Activated T-helper 17 cell treated with anti-CD3 and anti-CD28 coated beads, Interleukin-2, amount 50 U/mL, for 72 hours (primary cell): ENCODE results near the gene PLEKHG3. TPM values are rescaled to one million over a fixed set of nuclear protein-coding genes. Genes with fewer than 3 reads are reported as not detected.
A peak's percentile ranks its signal among the peaks of the same experiment; 100 is the strongest.
"Not testable (repeated sequence)": the region's sequence is repeated elsewhere in the genome, so short reads cannot be mapped to it uniquely, and the experiment has no call there.

ENCODE experiments used
- ATAC-seq: fragments of 150-1000 bp; cut with Tn5 transposase; replicated peaks from 2 replicates; pipeline ENCODE4 v1.10.0; 2021; ENCODE audit warnings: mild to moderate bottlenecking, moderate library complexity
- H3K27ac Mint-ChIP-seq: one replicate; pipeline ENCODE4 v1.8.0; 2022; ENCODE audit warnings: mixed read lengths
- H3K27me3 Mint-ChIP-seq: one replicate; pipeline ENCODE4 v1.8.0; 2022; ENCODE audit warnings: mixed read lengths
- H3K36me3 Mint-ChIP-seq: one replicate; pipeline ENCODE4 v1.8.0; 2022; ENCODE audit warnings: low read depth, mild to moderate bottlenecking, mixed read lengths
- H3K4me1 Mint-ChIP-seq: one replicate; pipeline ENCODE4 v1.8.0; 2022; ENCODE audit warnings: mixed read lengths
- H3K4me3 Mint-ChIP-seq: one replicate; pipeline ENCODE4 v1.8.0; 2022; ENCODE audit warnings: mild to moderate bottlenecking, mixed read lengths
- H3K9me3 Mint-ChIP-seq: one replicate; pipeline ENCODE4 v1.8.0; 2022; ENCODE audit warnings: mixed read lengths
- total RNA-seq, 2 donors: library from RNA; stranded (reverse); gene quantifications; one replicate each; pipeline ENCODE4 v1.2.3, GENCODE V29; 2022

The PLEKHG3 gene
- total RNA-seq, 2 donors from 2014 or later: 17.2 to 19.2 TPM

DNA sequence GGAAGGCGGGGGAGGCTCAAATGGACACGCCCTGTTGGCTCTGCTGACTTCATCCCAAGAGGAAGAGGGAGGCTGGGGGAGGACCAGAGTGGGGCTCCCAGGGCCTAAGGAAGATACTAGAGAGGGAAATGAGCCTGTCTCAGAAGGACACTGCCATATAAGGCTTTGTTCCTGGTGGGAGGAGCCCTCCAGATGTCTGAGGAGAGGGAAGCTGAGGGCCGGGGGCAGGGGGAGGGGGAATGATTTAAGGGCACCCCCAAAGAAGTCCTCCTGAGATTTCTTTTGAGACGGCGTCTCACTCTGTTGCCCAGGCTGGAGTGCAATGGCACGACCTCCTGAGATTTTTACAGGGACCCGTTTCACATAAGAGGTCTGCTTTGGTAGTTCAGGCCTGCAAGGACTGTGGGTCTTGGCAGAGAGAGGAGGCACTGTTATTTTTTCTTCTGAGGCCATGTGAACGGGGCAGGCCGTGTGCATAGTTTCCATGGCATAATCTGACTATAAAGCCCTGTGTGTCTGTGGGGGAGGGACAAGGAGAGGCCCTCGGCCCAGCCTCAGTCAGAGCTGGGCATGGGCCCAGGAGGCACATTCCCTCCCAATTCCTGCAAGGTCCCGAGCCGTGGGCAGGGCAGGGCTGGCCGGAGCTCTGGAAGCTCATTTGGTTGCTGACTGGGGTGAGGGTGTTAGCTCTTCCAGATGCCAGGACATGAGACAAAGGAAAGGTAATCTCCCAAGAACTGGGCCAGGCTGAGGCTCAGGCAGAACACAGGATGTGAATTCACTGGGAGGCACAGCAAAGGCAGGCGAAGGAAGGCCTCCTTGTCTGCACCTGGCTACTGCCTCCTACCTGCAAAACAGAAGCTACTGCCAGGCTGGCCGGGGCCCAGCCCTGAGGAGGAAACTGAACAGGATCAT lies 22.2 kb upstream of the PLEKHG3 start:
- no peaks in the 10 kb centered on the region for H3K9me3 Mint-ChIP-seq
- H3K4me3 Mint-ChIP-seq: no peak overlapping the region
- H3K36me3 Mint-ChIP-seq: no peaks in the 10 kb centered on the region
- no peak for ATAC-seq
- no peaks in the 10 kb centered on the region for H3K27me3 Mint-ChIP-seq
- H3K27ac Mint-ChIP-seq: no peak overlapping the region
- H3K4me1 Mint-ChIP-seq: peaks cover 5% of the 10 kb centered on the region

- no peaks in the 10 kb centered on the region for H3K36me3 Mint-ChIP-seq
- ATAC-seq: no peak
- H3K27me3 Mint-ChIP-seq: no peaks in the 10 kb centered on the region
Observed at GRCh38 chr14:64682843-64683242, 21.4 kb upstream of the PLEKHG3 start.

DNA sequence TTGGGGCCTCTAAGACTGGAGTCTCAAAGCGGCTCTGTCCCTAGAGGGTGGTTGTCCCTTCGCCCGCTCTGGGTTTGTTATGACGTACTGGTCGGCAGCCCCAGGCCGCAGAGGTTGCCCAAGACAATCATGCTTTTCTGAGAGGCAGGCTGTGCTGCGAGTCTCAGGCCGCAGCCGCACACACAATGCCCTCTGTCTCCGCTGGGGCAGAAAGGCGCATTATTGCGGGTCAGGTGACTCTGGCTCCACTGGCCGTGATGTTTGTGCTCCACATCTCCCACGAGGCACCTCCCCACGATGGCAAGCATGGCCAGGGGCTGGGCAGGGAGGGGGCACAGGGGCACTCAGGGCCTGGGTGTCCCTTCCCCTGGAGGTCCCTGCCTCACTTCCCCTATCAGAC lies 21.0 kb upstream of the PLEKHG3 start:
- no peaks in the 10 kb centered on the region for H3K9me3 Mint-ChIP-seq
- no peak for ATAC-seq
- no peak overlapping the region for H3K27ac Mint-ChIP-seq
- no peaks in the 10 kb centered on the region for H3K27me3 Mint-ChIP-seq
- no peaks in the 10 kb centered on the region for H3K36me3 Mint-ChIP-seq
- peaks cover 3% of the 10 kb centered on the region for H3K4me1 Mint-ChIP-seq
- no peak overlapping the region for H3K4me3 Mint-ChIP-seq

More at GRCh38 chr14:64682843-64683242, 21.4 kb upstream of the PLEKHG3 start:
- Mint-ChIP-seq H3K4me3 (no peak overlapping the region), H3K27ac (no peak overlapping the region), H3K4me1 (no peaks in the 10 kb centered on the region), H3K9me3 (no peaks in the 10 kb centered on the region)

DNA sequence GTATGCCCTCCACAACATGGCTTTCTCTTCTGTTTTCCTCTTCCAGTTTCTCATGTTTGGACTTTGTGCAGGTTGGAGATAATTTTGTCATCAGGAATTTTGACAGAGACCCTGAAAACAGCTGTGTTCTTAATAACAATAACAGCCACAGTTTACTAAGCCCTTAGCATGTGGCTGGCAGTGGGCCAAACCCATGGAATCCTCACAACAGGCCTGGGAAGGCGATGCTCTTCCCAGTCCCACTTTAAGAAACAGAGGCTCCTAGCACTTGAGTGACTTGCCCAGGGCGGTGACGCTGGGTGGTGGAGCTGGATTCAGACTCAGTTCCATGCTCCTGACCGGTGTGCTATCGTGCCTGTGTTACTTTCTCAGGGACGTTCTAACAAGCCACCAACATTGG lies 20.1 kb upstream of the PLEKHG3 start:
- no peaks in the 10 kb centered on the region for H3K9me3 Mint-ChIP-seq
- no peak for ATAC-seq
- H3K27ac Mint-ChIP-seq: peak overlapping the region; percentile 14
- no peak overlapping the region for H3K4me3 Mint-ChIP-seq
- no peaks in the 10 kb centered on the region for H3K36me3 Mint-ChIP-seq
- no peaks in the 10 kb centered on the region for H3K27me3 Mint-ChIP-seq
- H3K4me1 Mint-ChIP-seq: peaks cover 10% of the 10 kb centered on the region

DNA sequence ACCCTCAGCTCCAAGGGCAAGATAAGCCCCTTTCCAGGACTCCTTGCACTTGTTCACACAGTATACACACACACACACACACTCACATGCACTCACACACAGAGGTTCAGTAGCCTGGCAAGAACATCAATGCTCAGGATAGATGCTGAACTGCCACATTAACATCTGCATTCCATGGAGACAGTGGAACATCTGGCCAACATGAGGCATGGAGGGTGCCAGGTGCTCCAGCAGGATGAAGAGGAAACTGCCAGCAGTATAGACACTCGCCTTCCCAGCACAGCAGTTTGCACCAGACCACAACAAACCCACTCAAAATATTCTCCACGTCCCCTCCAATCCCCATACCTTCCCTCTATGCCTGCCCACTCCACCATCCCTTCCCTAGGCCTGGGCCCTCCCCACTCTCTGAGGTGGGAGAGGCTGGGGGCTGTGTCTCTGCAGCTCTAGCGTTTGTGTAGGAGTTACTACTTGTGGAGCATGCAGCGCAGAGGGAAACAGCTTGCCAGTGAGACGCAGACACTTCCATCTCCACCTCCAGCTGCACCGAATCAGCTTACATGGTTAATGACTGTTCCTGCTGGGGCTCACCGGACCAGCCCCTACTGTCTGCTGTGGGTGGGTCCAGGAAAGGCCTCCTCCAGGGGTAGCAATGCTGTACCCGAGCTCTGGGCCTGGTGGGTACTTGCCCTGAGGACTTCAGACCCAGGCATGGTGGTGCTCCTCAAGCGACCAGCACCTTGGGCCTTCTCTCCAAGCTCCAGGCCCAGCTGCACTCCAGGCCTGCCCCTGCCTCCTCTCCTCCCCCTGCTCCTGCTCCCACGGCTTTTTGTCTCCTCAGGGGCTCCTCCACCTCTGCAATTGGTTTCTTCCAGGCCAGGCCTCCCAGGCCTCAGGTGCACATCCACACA lies 18.6 kb upstream of the PLEKHG3 start:
- Mint-ChIP-seq H3K4me3 (no peak overlapping the region), H3K27me3 (no peaks in the 10 kb centered on the region), H3K4me1 (peaks cover 14% of the 10 kb centered on the region), H3K36me3 (no peaks in the 10 kb centered on the region), H3K9me3 (no peaks in the 10 kb centered on the region), H3K27ac (no peak overlapping the region)
- no peak for ATAC-seq

DNA sequence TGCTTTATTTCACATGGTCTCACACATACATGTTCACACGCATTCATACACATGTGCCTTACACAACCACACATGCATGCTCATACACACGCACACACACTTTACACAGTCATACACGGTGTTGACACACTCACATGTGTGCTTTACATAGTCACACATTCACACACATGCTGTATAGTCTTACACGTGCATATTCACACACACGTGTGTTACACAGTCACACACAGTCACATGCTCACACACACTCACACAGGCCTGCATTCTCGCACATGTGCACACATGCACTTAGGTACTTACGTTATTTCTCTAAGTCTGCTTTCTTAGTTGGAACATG lies 18.0 kb upstream of the PLEKHG3 start:
- no peak for ATAC-seq
- H3K4me3 Mint-ChIP-seq: no peak overlapping the region
- no peaks in the 10 kb centered on the region for H3K9me3 Mint-ChIP-seq
- H3K4me1 Mint-ChIP-seq: peaks cover 14% of the 10 kb centered on the region
- no peaks in the 10 kb centered on the region for H3K36me3 Mint-ChIP-seq
- H3K27me3 Mint-ChIP-seq: no peaks in the 10 kb centered on the region
- no peak overlapping the region for H3K27ac Mint-ChIP-seq

- H3K27ac Mint-ChIP-seq: no peak overlapping the region
- peak overlapping the region; percentile 17 for H3K4me3 Mint-ChIP-seq
- no peak for ATAC-seq
- no peaks in the 10 kb centered on the region for H3K27me3 Mint-ChIP-seq
- H3K4me1 Mint-ChIP-seq: peaks cover 14% of the 10 kb centered on the region
- H3K36me3 Mint-ChIP-seq: no peaks in the 10 kb centered on the region
- no peaks in the 10 kb centered on the region for H3K9me3 Mint-ChIP-seq
Observed at GRCh38 chr14:64688031-64688430, 16.2 kb upstream of the PLEKHG3 start.

GRCh38 chr14:64688811-64689281 lies 15.4 kb upstream of the PLEKHG3 start:
- H3K4me3 Mint-ChIP-seq: no peak overlapping the region
- H3K27me3 Mint-ChIP-seq: no peaks in the 10 kb centered on the region
- no peaks in the 10 kb centered on the region for H3K36me3 Mint-ChIP-seq
- ATAC-seq: no peak
- no peak overlapping the region for H3K27ac Mint-ChIP-seq
- peaks cover 14% of the 10 kb centered on the region for H3K4me1 Mint-ChIP-seq
- no peaks in the 10 kb centered on the region for H3K9me3 Mint-ChIP-seq

GRCh38 chr14:64689289-64689688 lies 14.9 kb upstream of the PLEKHG3 start:
- H3K36me3 Mint-ChIP-seq: no peaks in the 10 kb centered on the region
- H3K27me3 Mint-ChIP-seq: no peaks in the 10 kb centered on the region
- H3K9me3 Mint-ChIP-seq: no peaks in the 10 kb centered on the region
- peak overlapping the region; percentile 10 for H3K27ac Mint-ChIP-seq
- H3K4me1 Mint-ChIP-seq: peaks cover 14% of the 10 kb centered on the region
- no peak overlapping the region for H3K4me3 Mint-ChIP-seq
- ATAC-seq: no peak

- peaks cover 14% of the 10 kb centered on the region for H3K4me1 Mint-ChIP-seq
- H3K36me3 Mint-ChIP-seq, H3K27ac Mint-ChIP-seq, H3K4me3 Mint-ChIP-seq, ATAC-seq, H3K27me3 Mint-ChIP-seq, H3K9me3 Mint-ChIP-seq: not testable (repeated sequence)
Observed at GRCh38 chr14:64690607-64691006, 13.6 kb upstream of the PLEKHG3 start.

DNA sequence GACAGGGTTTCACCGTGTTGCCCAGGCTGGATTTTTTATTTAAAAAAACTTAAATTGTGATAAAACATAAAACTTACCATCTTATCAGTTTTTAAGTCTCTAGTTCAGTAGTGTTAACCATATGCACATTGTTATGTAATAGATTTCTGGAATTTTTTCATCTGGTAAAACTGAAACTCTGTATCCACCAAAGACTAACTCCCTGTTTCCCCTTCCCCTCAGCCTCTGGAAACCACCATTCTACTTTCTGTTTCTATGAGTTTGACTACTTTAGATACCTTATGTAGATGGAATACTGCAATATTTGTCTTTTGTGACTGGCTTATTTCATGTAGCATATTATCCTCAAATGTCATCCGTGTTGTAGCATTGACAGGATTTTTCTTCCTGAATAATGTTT lies 12.8 kb upstream of the PLEKHG3 start:
- no peak overlapping the region for H3K27ac Mint-ChIP-seq
- no peaks in the 10 kb centered on the region for H3K27me3 Mint-ChIP-seq
- H3K9me3 Mint-ChIP-seq: no peaks in the 10 kb centered on the region
- peaks cover 14% of the 10 kb centered on the region for H3K4me1 Mint-ChIP-seq
- no peaks in the 10 kb centered on the region for H3K36me3 Mint-ChIP-seq
- H3K4me3 Mint-ChIP-seq: no peak overlapping the region
- ATAC-seq: no peak

DNA sequence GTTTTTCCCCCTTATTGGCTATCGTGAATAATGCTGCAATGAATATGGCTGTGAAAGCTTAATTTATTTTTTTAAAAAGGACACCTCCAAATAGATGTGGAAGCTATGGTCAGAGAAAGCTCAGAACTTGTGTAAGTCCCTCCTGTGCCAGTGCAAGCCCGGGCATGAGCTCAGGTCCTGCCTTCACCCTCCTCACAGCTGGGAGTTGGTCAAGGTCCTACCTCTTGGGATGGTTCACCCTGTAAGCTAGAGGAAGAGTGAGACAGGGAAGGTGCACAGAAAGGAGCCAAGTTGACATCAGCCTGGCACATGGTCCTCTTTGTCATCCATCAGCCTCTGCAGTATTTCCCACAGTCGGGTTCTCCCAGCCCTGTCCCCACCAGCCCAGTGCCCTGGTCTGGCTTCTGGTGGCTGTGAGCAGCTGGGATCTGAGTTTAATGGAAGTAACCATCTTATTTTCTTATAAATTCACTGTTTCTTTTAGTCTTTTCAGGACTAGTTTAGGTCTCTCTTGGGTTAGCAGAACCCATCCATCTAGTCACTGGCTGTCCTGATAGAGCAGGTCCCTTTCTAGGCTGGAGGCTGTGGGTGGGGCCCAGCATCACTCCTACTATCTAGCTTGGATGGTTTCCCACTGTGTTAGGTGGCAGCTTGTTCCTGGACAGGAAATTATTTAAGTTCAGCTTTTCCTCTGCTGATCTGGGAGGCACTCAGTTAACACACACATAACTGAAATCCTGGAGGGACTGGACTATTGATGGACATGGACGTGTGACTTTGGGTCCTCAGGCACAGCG lies 11.8 kb upstream of the PLEKHG3 start:
- H3K9me3 Mint-ChIP-seq: no peaks in the 10 kb centered on the region
- peaks cover 14% of the 10 kb centered on the region for H3K4me1 Mint-ChIP-seq
- no peak overlapping the region for H3K27ac Mint-ChIP-seq
- H3K4me3 Mint-ChIP-seq: no peak overlapping the region
- no peaks in the 10 kb centered on the region for H3K27me3 Mint-ChIP-seq
- ATAC-seq: no peak
- no peaks in the 10 kb centered on the region for H3K36me3 Mint-ChIP-seq

GRCh38 chr14:64692986-64693809 lies 11.0 kb upstream of the PLEKHG3 start:
- H3K4me3 Mint-ChIP-seq: no peak overlapping the region
- no peak overlapping the region for H3K27ac Mint-ChIP-seq
- peaks cover 12% of the 10 kb centered on the region for H3K4me1 Mint-ChIP-seq
- H3K9me3 Mint-ChIP-seq: no peaks in the 10 kb centered on the region
- no peaks in the 10 kb centered on the region for H3K27me3 Mint-ChIP-seq
- no peak for ATAC-seq
- H3K36me3 Mint-ChIP-seq: no peaks in the 10 kb centered on the region
